HL-60 (cell line): ENCODE data around the gene TLR8.
A peak's percentile ranks its signal among the peaks of the same experiment; 100 is the strongest.

ENCODE experiments used
- GABPA ChIP-seq: IDR thresholded peaks from 2 replicates; pipeline ENCODE4 v1.6.1; 2012; ENCODE audit warnings: low read depth
- POLR2AphosphoS5 ChIP-seq: IDR thresholded peaks from 2 replicates; pipeline ENCODE4 v1.6.1; 2012; ENCODE audit warnings: low read depth
- SPI1 ChIP-seq: IDR thresholded peaks from 2 replicates; pipeline ENCODE4 v1.6.1; 2012; ENCODE audit warnings: low read depth, mild to moderate bottlenecking, borderline replicate concordance
- TF ChIP-seq, protein P1 (sequence below): IDR thresholded peaks from one replicate; pipeline ENCODE4 v1.5.1; 2011; ENCODE audit warnings: low read length, control low read depth, inconsistent platforms; ENCODE audit not compliant: insufficient read depth
- TF ChIP-seq, protein P2 (sequence below): IDR thresholded peaks from 2 replicates; pipeline ENCODE4 v1.6.1; 2012; ENCODE audit warnings: low read depth; ENCODE audit not compliant: insufficient replicate concordance

DNA sequence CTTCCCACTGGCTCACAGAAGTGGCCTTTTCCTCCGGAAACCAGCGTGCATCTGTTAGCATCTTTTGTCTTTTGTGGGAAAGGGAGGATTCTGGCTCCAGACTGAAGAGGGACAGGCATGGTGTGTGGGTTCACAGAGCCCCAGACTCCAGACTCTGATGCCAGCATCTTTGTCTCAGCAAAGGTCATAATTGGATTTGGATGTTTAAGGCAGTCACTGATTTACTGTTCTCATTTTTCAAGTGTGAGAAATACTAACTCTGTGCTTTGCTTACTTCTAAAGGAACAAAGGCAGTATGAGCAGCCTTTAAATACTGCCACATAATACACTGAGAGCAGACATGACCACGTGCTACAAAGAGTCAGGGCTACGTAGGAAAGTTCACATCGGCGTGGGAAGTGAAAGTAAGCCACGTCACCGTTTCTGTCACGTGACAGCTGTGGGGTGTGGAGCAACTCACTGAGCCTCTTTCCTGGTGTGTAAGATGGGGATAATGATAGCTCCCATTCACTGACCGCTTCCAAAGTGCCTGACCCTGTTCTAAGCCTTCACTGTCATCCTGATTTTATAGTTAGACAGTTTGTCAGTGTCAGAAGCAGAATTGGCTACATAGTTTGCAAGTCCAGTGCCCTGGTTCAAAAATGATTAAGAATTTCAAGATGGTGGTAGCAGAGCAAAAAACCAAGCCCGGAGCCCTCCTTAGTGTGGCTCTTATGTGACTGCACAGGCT is 43.7 kb downstream of the TLR8 start:
- TF ChIP-seq, protein P1, sequence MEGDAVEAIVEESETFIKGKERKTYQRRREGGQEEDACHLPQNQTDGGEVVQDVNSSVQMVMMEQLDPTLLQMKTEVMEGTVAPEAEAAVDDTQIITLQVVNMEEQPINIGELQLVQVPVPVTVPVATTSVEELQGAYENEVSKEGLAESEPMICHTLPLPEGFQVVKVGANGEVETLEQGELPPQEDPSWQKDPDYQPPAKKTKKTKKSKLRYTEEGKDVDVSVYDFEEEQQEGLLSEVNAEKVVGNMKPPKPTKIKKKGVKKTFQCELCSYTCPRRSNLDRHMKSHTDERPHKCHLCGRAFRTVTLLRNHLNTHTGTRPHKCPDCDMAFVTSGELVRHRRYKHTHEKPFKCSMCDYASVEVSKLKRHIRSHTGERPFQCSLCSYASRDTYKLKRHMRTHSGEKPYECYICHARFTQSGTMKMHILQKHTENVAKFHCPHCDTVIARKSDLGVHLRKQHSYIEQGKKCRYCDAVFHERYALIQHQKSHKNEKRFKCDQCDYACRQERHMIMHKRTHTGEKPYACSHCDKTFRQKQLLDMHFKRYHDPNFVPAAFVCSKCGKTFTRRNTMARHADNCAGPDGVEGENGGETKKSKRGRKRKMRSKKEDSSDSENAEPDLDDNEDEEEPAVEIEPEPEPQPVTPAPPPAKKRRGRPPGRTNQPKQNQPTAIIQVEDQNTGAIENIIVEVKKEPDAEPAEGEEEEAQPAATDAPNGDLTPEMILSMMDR, result no peak
- TF ChIP-seq POLR2AphosphoS5, result 0 out of 2 replicates have a peak, but pooled peaks have one; percentile 9
- TF ChIP-seq, protein P2, sequence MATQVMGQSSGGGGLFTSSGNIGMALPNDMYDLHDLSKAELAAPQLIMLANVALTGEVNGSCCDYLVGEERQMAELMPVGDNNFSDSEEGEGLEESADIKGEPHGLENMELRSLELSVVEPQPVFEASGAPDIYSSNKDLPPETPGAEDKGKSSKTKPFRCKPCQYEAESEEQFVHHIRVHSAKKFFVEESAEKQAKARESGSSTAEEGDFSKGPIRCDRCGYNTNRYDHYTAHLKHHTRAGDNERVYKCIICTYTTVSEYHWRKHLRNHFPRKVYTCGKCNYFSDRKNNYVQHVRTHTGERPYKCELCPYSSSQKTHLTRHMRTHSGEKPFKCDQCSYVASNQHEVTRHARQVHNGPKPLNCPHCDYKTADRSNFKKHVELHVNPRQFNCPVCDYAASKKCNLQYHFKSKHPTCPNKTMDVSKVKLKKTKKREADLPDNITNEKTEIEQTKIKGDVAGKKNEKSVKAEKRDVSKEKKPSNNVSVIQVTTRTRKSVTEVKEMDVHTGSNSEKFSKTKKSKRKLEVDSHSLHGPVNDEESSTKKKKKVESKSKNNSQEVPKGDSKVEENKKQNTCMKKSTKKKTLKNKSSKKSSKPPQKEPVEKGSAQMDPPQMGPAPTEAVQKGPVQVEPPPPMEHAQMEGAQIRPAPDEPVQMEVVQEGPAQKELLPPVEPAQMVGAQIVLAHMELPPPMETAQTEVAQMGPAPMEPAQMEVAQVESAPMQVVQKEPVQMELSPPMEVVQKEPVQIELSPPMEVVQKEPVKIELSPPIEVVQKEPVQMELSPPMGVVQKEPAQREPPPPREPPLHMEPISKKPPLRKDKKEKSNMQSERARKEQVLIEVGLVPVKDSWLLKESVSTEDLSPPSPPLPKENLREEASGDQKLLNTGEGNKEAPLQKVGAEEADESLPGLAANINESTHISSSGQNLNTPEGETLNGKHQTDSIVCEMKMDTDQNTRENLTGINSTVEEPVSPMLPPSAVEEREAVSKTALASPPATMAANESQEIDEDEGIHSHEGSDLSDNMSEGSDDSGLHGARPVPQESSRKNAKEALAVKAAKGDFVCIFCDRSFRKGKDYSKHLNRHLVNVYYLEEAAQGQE, result no peak
- TF ChIP-seq GABPA, result no peak
- TF ChIP-seq SPI1, result no peak
